Measurements from ENCODE around the gene IZUMO2. TPM values are rescaled to one million over a fixed set of nuclear protein-coding genes. Genes with fewer than 3 reads are reported as not detected.
"Not testable (repeated sequence)": the region's sequence is repeated elsewhere in the genome, so short reads cannot be mapped to it uniquely, and the experiment has no call there.

The IZUMO2 gene
- total and polyA plus RNA-seq, 2 donors (not counting 1 experiment from before 2014, with no cell fraction given) = not detected

- H3K4me1 ChIP-seq (ENCODE audit: control insufficient read depth in 2 of 2, insufficient read depth in 2 of 2, low read length in 2 of 2); H3K79me2 ChIP-seq (ENCODE audit: control insufficient read depth, insufficient read depth, low read length); DNase-seq; H3K4me2 ChIP-seq (replicated peaks; ENCODE audit: low read depth, low read length, poor library complexity, severe bottlenecking); H3K36me3 ChIP-seq (replicated peaks in 1 of 2; ENCODE audit: control extremely low read depth in 1 of 2, control insufficient read depth in 1 of 2, extremely low read depth in 1 of 2, insufficient read depth in 2 of 2, low read length in 1 of 2); H3K9ac ChIP-seq (ENCODE audit: low read length); H4K20me1 ChIP-seq (ENCODE audit: control insufficient read depth, insufficient read depth, low read length, poor library complexity, severe bottlenecking); H3K27ac ChIP-seq (ENCODE audit: low read length in 2 of 2); H3K27me3 ChIP-seq (replicated peaks in 1 of 4; ENCODE audit: control extremely low read depth in 1 of 4, control insufficient read depth in 3 of 4, insufficient read depth in 4 of 4, low read length in 3 of 4); H3K27ac Mint-ChIP-seq; H3K4me1 Mint-ChIP-seq; H3K4me3 ChIP-seq (ENCODE audit: control extremely low read depth in 1 of 5, extremely low read depth in 1 of 5, insufficient read depth in 1 of 5, low read depth in 2 of 5, low read length in 4 of 5); H3K9me3 ChIP-seq (ENCODE audit: control extremely low read depth in 1 of 3, control insufficient read depth in 2 of 3, insufficient read depth in 1 of 3, low read length in 2 of 3); CTCF ChIA-PET; H2AFZ ChIP-seq (ENCODE audit: insufficient read depth, low read depth, low read length, poor library complexity, severe bottlenecking); ATAC-seq (ENCODE audit: low read depth); H3K27me3 Mint-ChIP-seq; H3K9me3 Mint-ChIP-seq (ENCODE audit: insufficient read depth); H3K4me3 Mint-ChIP-seq; intact Hi-C loops (cut with micrococcal nuclease); POLR2A ChIA-PET: not testable (repeated sequence)
- WGBS (ENCODE audit: insufficient coverage) = 75% methylated on average over 8 of the region's 31 CpGs
Measured at GRCh38 chr19:50133518-50134492, 29.3 kb downstream of the IZUMO2 start.

DNA sequence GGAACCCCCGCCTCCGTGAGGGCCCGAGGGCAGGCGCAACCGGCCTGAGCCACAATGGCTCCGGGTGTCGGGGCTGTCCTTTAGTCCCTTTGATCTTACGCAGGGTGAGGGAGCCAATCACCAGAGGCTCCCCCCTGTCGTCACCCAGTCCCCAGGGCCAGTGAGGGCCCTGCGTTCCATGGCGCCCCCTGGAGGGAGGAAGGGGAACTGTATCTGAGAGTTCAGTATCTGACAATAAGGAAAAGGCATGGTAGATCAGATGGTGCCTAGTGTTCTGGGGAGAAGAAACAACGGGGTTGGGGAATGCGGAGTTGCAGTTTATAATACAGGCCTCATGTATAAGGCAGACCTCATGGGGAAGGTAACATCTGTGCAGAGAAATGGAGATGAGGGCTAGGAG is 59.1 kb downstream of the IZUMO2 start:
- H3K27ac ChIP-seq (ENCODE audit: low read length in 2 of 2); H3K4me2 ChIP-seq (replicated peaks; ENCODE audit: low read depth, low read length, poor library complexity, severe bottlenecking); POLR2A ChIA-PET; intact Hi-C loops (cut with micrococcal nuclease); H3K36me3 ChIP-seq (replicated peaks in 1 of 2; ENCODE audit: control extremely low read depth in 1 of 2, control insufficient read depth in 1 of 2, extremely low read depth in 1 of 2, insufficient read depth in 2 of 2, low read length in 1 of 2); H4K20me1 ChIP-seq (ENCODE audit: control insufficient read depth, insufficient read depth, low read length, poor library complexity, severe bottlenecking); H3K9ac ChIP-seq (ENCODE audit: low read length); H3K27me3 ChIP-seq (replicated peaks in 1 of 4; ENCODE audit: control extremely low read depth in 1 of 4, control insufficient read depth in 3 of 4, insufficient read depth in 4 of 4, low read length in 3 of 4); H3K27ac Mint-ChIP-seq; H3K9me3 Mint-ChIP-seq (ENCODE audit: insufficient read depth); H2AFZ ChIP-seq (ENCODE audit: insufficient read depth, low read depth, low read length, poor library complexity, severe bottlenecking); DNase-seq; H3K9me3 ChIP-seq (ENCODE audit: control extremely low read depth in 1 of 3, control insufficient read depth in 2 of 3, insufficient read depth in 1 of 3, low read length in 2 of 3); H3K4me3 Mint-ChIP-seq; H3K4me1 ChIP-seq (ENCODE audit: control insufficient read depth in 2 of 2, insufficient read depth in 2 of 2, low read length in 2 of 2); CTCF ChIA-PET; H3K4me1 Mint-ChIP-seq; H3K4me3 ChIP-seq (ENCODE audit: control extremely low read depth in 1 of 5, extremely low read depth in 1 of 5, insufficient read depth in 1 of 5, low read depth in 2 of 5, low read length in 4 of 5); H3K79me2 ChIP-seq (ENCODE audit: control insufficient read depth, insufficient read depth, low read length); H3K27me3 Mint-ChIP-seq; ATAC-seq (ENCODE audit: low read depth): not testable (repeated sequence)
- no CpG with 5 or more reads among the region's 13 CpGs for WGBS (ENCODE audit: insufficient coverage)

DNA sequence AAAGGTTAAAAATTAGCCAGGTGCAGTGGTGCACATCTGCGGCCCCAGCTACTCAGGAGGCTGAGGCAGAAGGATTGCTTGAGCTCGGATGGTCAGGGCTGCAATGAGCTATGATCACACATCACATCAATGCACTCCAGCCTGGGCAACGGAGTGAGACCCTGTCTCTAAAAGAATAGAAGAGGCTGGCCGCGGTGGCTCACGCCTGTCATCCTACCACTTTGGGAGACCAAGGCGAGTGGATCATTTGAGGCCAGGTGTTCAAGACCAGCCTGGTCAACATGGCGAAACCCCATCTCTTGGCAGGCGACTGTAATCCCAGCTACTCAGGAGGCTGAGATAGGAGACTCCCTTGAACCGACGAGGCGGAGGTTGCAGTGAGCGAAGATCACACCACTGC is 59.7 kb downstream of the IZUMO2 start:
- H3K4me1 ChIP-seq (ENCODE audit: control insufficient read depth in 2 of 2, insufficient read depth in 2 of 2, low read length in 2 of 2); H3K4me2 ChIP-seq (replicated peaks; ENCODE audit: low read depth, low read length, poor library complexity, severe bottlenecking); H3K79me2 ChIP-seq (ENCODE audit: control insufficient read depth, insufficient read depth, low read length); ATAC-seq (ENCODE audit: low read depth); H2AFZ ChIP-seq (ENCODE audit: insufficient read depth, low read depth, low read length, poor library complexity, severe bottlenecking); H3K27ac ChIP-seq (ENCODE audit: low read length in 2 of 2); CTCF ChIA-PET; intact Hi-C loops (cut with micrococcal nuclease); POLR2A ChIA-PET; H3K4me3 Mint-ChIP-seq; H3K27me3 ChIP-seq (replicated peaks in 1 of 4; ENCODE audit: control extremely low read depth in 1 of 4, control insufficient read depth in 3 of 4, insufficient read depth in 4 of 4, low read length in 3 of 4); H3K9me3 Mint-ChIP-seq (ENCODE audit: insufficient read depth); H4K20me1 ChIP-seq (ENCODE audit: control insufficient read depth, insufficient read depth, low read length, poor library complexity, severe bottlenecking); DNase-seq; H3K27ac Mint-ChIP-seq; H3K4me1 Mint-ChIP-seq; H3K9me3 ChIP-seq (ENCODE audit: control extremely low read depth in 1 of 3, control insufficient read depth in 2 of 3, insufficient read depth in 1 of 3, low read length in 2 of 3); H3K27me3 Mint-ChIP-seq; H3K9ac ChIP-seq (ENCODE audit: low read length); H3K4me3 ChIP-seq (ENCODE audit: control extremely low read depth in 1 of 5, extremely low read depth in 1 of 5, insufficient read depth in 1 of 5, low read depth in 2 of 5, low read length in 4 of 5); H3K36me3 ChIP-seq (replicated peaks in 1 of 2; ENCODE audit: control extremely low read depth in 1 of 2, control insufficient read depth in 1 of 2, extremely low read depth in 1 of 2, insufficient read depth in 2 of 2, low read length in 1 of 2): not testable (repeated sequence)
- no CpG with 5 or more reads among the region's 13 CpGs for WGBS (ENCODE audit: insufficient coverage)
